Mucosa of descending colon (tissue), 3 donors: ENCODE measurements around the gene SH3RF3. TPM values are rescaled to one million over a fixed set of nuclear protein-coding genes. Genes with fewer than 3 reads are reported as not detected.

Source experiments
- ATAC-seq: fragments of 200-7000 bp; cut with Tn5 transposase; one replicate; pipeline ENCODE4 v1.9.1; 2020; ENCODE audit warnings: mild to moderate bottlenecking, moderate library complexity
- DNase-seq, 3 donors: peaks; one replicate each; pipeline ENCODE4 v3.0.0-alpha.2; 2020
- H3K36me3 ChIP-seq: fragments of 200-600 bp; one replicate; pipeline ENCODE4 v1.8.0; 2021; ENCODE audit warnings: low read depth, mild to moderate bottlenecking
- H3K4me1 ChIP-seq: fragments of 200-600 bp; one replicate; pipeline ENCODE4 v1.8.0; 2021; ENCODE audit warnings: low read depth, mild to moderate bottlenecking
- H3K4me3 ChIP-seq: fragments of 200-600 bp; one replicate; pipeline ENCODE4 v1.8.0; 2021; ENCODE audit warnings: mild to moderate bottlenecking
- H3K9me3 ChIP-seq: fragments of 200-600 bp; one replicate; pipeline ENCODE4 v1.8.0; 2021; ENCODE audit warnings: mild to moderate bottlenecking
- intact Hi-C, 2 donors: fragments of 100-400 bp; cut with DNase I in 1 of 2; cut with micrococcal nuclease in 1 of 2; formaldehyde crosslinking; loops; one replicate each; pipeline versions ENCODE4 v1.11.0 to v1.11.1; 2022; cut with DNase I, micrococcal nuclease
- total RNA-seq, 3 donors: library from RNA; stranded (reverse); fragmentation: NEBNext Ultra II Directional in 2 of 3; extraction: Animal tissue kit (Norgen Biotek cat#: 25700) in 2 of 3; gene quantifications; one replicate each; pipeline versions ENCODE4 v1.2.1 to v1.2.4, GENCODE V29; 2021 to 2023
- TF ChIP-seq, protein P1 (sequence below): fragments of 200-600 bp; IDR thresholded peaks from one replicate; pipeline ENCODE4 v1.8.0; 2022; ENCODE audit warnings: antibody characterized with exemption, mild to moderate bottlenecking
- donor health status: DM: no; HTN: no; CAD: no; lungs with moderate emphysema.
- donor health status: DM: no; HTN: no; CAD: no.
- donor health status: DM: no; HTN: yes; CAD: no.

Gene SH3RF3
- total RNA-seq, 3 donors from 2014 or later, result 1.9 to 3.7 (median 3.0) TPM

DNA sequence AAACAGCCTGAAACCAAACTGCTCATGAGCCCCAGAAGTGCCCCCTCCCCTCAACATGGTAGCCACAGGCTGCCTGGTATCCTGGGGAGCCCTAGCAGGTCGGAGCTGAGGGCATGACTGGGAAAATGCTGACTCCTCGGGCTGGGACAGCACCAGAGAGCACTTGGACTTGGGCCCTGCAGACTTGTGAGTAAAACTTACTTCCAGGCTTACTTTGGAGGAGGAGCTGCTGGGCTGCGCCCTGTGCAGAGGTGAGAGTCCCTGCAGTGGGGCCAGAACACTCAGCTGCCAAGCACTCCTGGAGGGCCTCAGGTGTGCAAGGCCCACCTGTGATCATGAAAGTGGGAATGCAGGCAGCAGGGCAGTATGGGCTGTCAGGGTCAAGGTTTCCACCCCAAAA lies 365.3 kb downstream of the SH3RF3 start:
- TF ChIP-seq, protein P1, sequence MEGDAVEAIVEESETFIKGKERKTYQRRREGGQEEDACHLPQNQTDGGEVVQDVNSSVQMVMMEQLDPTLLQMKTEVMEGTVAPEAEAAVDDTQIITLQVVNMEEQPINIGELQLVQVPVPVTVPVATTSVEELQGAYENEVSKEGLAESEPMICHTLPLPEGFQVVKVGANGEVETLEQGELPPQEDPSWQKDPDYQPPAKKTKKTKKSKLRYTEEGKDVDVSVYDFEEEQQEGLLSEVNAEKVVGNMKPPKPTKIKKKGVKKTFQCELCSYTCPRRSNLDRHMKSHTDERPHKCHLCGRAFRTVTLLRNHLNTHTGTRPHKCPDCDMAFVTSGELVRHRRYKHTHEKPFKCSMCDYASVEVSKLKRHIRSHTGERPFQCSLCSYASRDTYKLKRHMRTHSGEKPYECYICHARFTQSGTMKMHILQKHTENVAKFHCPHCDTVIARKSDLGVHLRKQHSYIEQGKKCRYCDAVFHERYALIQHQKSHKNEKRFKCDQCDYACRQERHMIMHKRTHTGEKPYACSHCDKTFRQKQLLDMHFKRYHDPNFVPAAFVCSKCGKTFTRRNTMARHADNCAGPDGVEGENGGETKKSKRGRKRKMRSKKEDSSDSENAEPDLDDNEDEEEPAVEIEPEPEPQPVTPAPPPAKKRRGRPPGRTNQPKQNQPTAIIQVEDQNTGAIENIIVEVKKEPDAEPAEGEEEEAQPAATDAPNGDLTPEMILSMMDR, result no peak
- ATAC-seq (peak; percentile 77), DNase-seq (peak in 2 of 3 donors; percentile 60 to 61)
- Histone ChIP-seq H3K36me3 (no peaks in the 10 kb centered on the region), H3K4me1 (peaks cover 29% of the 10 kb centered on the region), H3K4me3 (no peak overlapping the region), H3K9me3 (no peaks in the 10 kb centered on the region)
- intact Hi-C loops, result no loop called here

DNA sequence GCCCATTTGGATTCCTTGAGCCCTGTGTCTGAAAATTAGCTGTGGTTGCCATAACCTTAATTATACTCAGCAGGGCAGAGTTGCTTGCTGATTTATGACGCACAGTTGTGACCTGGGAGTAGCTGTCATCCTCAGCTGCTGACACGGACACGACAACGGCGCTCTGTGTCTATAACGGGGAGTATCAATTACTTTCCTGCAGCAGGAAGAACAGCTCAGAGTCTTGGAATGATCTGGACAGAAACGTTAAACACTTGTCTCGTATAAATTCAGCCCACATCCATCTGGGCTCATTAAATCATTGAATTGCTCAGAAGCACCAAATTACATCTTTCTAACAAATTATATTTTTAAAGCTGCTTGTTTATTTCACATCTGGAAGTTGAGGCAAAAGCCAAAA lies 368.5 kb downstream of the SH3RF3 start:
- H3K9me3 ChIP-seq, result no peaks in the 10 kb centered on the region
- peak; percentile 16 for ATAC-seq
- H3K4me1 ChIP-seq, result peaks cover 36% of the 10 kb centered on the region
- no peak for DNase-seq
- H3K4me3 ChIP-seq, result no peak overlapping the region
- intact Hi-C loops, result no loop called here
- no peaks in the 10 kb centered on the region for H3K36me3 ChIP-seq
- TF ChIP-seq, protein P1, result no peak

DNA sequence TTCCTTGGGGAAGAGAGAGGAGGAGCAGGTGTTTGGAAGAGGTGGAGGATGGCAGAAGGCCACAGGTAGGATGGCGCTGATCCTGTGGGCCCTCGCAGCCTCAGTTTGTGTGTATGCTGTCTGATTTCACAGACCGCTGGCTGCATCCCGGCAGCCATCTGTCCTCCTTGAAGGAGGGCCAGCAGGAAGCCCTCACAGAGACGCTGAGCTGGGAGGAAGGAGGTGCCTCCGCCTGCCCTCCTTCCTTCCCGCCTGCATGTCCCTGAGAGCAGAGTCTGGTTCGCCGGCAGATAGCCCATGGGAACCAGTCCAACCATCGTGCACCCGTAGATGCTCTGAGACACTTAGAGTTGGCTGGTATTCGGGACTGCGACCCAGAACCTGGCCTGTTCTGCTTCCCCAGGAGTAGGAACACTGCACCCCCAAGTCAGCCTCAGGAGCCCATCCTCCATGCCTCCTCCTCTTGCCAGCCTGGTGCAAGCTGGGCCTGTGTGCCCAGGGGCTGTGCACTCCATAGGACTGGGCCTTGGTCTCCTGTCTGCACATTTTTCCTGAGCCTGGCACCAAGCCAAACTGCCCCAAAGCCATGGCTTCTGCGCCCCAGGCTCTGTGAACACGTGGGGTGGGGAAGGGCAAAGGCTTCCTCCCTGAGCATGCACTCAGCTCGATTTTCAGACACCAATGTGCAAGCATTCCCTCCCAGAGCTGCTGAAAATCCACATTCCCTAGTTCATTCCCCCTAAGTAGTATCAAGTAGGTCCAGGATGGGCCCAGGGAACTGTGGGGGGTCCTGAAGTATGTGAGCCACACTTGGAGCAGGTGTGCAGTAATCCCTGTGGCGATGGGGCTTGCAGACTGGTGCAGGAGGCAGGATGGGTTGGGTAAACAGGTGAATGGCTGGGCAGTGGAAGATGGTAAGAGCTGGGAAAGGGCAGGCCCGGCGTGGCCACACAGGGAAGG lies 369.2 kb downstream of the SH3RF3 start:
- Histone ChIP-seq H3K36me3 (no peaks in the 10 kb centered on the region), H3K9me3 (no peaks in the 10 kb centered on the region), H3K4me3 (no peak overlapping the region), H3K4me1 (peaks cover 36% of the 10 kb centered on the region)
- DNase-seq (peak in 1 of 3 donors; percentile 53), ATAC-seq (peak; percentile 38)
- TF ChIP-seq, protein P1, result no peak
- intact Hi-C loops, result no loop called here

DNA sequence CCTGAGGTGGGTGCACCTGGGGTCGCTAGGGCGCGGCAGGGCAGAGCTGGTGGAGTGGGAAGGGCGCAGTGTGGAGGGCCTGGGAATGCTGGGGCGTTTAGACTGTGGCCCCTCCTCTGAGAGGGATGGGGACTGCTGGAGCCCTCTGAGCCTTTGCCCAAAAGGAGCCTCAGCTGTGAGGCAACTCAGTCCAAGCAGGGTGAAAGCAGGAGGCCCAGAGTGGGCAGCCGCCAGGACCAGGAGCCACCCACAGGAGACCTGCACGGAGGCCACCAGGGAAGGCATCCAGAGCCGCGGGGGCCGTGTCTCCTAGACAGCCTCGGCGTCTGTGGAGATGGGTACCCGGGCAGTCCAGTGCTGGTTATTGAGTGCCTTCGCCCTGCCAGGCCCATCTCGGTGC lies 369.9 kb downstream of the SH3RF3 start:
- no peak for DNase-seq
- TF ChIP-seq, protein P1, result no peak
- no peaks in the 10 kb centered on the region for H3K36me3 ChIP-seq
- H3K9me3 ChIP-seq, result no peaks in the 10 kb centered on the region
- H3K4me3 ChIP-seq, result no peak overlapping the region
- ATAC-seq, result no peak
- peaks cover 36% of the 10 kb centered on the region for H3K4me1 ChIP-seq
- intact Hi-C loops, result no loop called here

DNA sequence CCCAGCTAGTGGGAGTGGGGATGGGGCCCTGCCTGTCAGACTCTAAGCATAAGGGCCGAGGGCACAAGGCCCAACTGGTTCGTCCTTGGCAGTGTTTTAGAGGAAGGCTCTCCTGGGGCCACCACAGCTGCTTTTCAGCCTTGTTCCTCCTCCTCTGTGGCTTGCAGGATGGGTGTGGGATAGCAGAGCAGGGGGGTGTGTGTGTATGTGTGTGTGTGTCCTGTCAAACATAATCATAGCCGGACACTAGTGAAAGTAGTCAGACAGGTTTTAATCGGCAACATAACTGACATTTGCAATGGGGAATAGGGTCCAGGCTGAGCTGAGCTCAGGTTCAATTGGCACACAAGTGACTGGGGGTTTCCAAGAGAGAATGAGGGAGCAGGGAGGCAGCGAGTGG lies 370.6 kb downstream of the SH3RF3 start:
- DNase-seq (peak; percentile 52 to 71 (median 55)), ATAC-seq (peak; percentile 79)
- peaks cover 31% of the 10 kb centered on the region for H3K4me1 ChIP-seq
- intact Hi-C loops, result no loop called here
- H3K4me3 ChIP-seq, result no peak overlapping the region
- no peaks in the 10 kb centered on the region for H3K36me3 ChIP-seq
- H3K9me3 ChIP-seq, result no peaks in the 10 kb centered on the region
- TF ChIP-seq, protein P1, result no peak
